Body of pancreas (tissue), 4 donors: Measurements from ENCODE around the gene PPP2R2B.

Experiments
- POLR2A ChIP-seq, 3 donors: fragments of 450-650 bp; IDR thresholded peaks; one replicate each; pipeline ENCODE4 v1.6.1; 2016; ENCODE audit warnings: antibody characterized with exemption in 3 of 3, mild to moderate bottlenecking in 2 of 3
- TF ChIP-seq, protein P1 (sequence below), 7 experiments: fragments of 450-650 bp in 4 of 7; fragments of 200-600 bp in 3 of 7; sonication (generic) in 3 of 7; IDR thresholded peaks; one replicate each; pipeline ENCODE4 v1.5.1; 2016 to 2019; ENCODE audit warnings: antibody characterized with exemption in 7 of 7

DNA sequence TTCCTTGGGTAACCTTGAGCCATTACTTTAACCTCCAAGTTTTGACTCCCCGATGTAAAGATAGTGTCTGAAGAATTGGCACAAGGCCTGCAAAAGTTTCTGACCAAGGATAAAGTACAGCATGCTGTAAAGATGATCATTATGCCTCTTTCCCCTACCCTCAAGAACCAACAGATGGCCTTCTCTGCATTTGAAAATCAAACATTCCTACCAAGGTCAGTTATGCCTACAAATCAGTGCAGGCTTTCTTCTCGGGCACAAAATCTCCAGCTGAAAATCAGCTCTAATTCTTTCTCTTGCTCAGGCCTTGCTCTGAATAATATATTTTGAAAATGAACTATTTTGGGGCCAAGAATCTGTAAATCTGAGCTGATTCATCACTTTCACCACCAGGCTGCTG is 59.7 kb downstream of the PPP2R2B start:
- TF ChIP-seq, protein P1, sequence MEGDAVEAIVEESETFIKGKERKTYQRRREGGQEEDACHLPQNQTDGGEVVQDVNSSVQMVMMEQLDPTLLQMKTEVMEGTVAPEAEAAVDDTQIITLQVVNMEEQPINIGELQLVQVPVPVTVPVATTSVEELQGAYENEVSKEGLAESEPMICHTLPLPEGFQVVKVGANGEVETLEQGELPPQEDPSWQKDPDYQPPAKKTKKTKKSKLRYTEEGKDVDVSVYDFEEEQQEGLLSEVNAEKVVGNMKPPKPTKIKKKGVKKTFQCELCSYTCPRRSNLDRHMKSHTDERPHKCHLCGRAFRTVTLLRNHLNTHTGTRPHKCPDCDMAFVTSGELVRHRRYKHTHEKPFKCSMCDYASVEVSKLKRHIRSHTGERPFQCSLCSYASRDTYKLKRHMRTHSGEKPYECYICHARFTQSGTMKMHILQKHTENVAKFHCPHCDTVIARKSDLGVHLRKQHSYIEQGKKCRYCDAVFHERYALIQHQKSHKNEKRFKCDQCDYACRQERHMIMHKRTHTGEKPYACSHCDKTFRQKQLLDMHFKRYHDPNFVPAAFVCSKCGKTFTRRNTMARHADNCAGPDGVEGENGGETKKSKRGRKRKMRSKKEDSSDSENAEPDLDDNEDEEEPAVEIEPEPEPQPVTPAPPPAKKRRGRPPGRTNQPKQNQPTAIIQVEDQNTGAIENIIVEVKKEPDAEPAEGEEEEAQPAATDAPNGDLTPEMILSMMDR (IDR thresholded peaks at IDR 0.05), result no peak
- no peak for TF ChIP-seq POLR2A (IDR thresholded peaks at IDR 0.05)
